HepG2 (cell line): ENCODE measurements around the gene ERBB4. TPM values are rescaled to one million over a fixed set of nuclear protein-coding genes. Genes with fewer than 3 reads are reported as not detected.
A peak's percentile ranks its signal among the peaks of the same experiment; 100 is the strongest.

ENCODE experiments used
- ARHGAP35 ChIP-seq: sonication (generic); formaldehyde crosslinking; IDR thresholded peaks from 2 replicates; pipeline ENCODE4 v1.9.0; 2022; ENCODE audit warnings: mild to moderate bottlenecking, inconsistent platforms, moderate library complexity, missing genetic modification reagents, borderline replicate concordance
- ARNT2 ChIP-seq: sonication (generic); formaldehyde crosslinking; IDR thresholded peaks from 2 replicates; pipeline ENCODE4 v1.8.0; 2022; ENCODE audit warnings: mild to moderate bottlenecking, low read depth, missing genetic modification reagents, moderate library complexity
- ATM ChIP-seq: fragments of 450-650 bp; IDR thresholded peaks from 2 replicates; pipeline ENCODE4 v1.7.1; 2017; ENCODE audit warnings: mild to moderate bottlenecking, borderline replicate concordance
- CENPT ChIP-seq: sonication (generic); formaldehyde crosslinking; IDR thresholded peaks from 2 replicates; pipeline ENCODE4 v1.8.0; 2022; ENCODE audit warnings: low read depth, mild to moderate bottlenecking, moderate library complexity, missing genetic modification reagents
- CTCF ChIP-seq: sonication (generic); formaldehyde crosslinking; IDR thresholded peaks from 2 replicates; pipeline ENCODE4 v1.5.0; 2020; ENCODE audit warnings: mild to moderate bottlenecking, missing genetic modification reagents, moderate library complexity
- HIVEP1 ChIP-seq: sonication (generic); formaldehyde crosslinking; IDR thresholded peaks from 2 replicates; pipeline ENCODE4 v1.4.0; 2020; ENCODE audit warnings: mild to moderate bottlenecking, missing genetic modification reagents
- KDM5A ChIP-seq: fragments of 200-600 bp; sonication (generic); IDR thresholded peaks from 2 replicates; pipeline ENCODE4 v1.7.0; 2018; ENCODE audit warnings: antibody characterized with exemption, mild to moderate bottlenecking, low read length, borderline replicate concordance
- MATR3 ChIP-seq: sonication (generic); formaldehyde crosslinking; IDR thresholded peaks from 2 replicates; pipeline ENCODE4 v1.4.0; 2020; ENCODE audit warnings: missing genetic modification reagents
- MAX ChIP-seq: IDR thresholded peaks from 2 replicates; pipeline ENCODE4 v1.6.1; 2012; ENCODE audit warnings: inconsistent platforms
- MBD4 ChIP-seq: IDR thresholded peaks from 2 replicates; pipeline ENCODE4 v1.6.1; 2012; ENCODE audit warnings: low read length, inconsistent platforms, borderline replicate concordance
- MLX ChIP-seq: IDR thresholded peaks from 2 replicates; pipeline ENCODE4 v1.6.1; 2016
- POLR2G ChIP-seq: fragments of 200-400 bp; formaldehyde crosslinking; IDR thresholded peaks from 2 replicates; pipeline ENCODE4 v1.6.1; 2018; ENCODE audit warnings: mild to moderate bottlenecking, low read depth, low read length, moderate library complexity
- PRDM4 ChIP-seq: sonication (generic); formaldehyde crosslinking; IDR thresholded peaks from 2 replicates; pipeline ENCODE4 v1.9.0; 2021; ENCODE audit warnings: missing genetic modification reagents, borderline replicate concordance
- PTBP1 ChIP-seq: fragments of 200-400 bp; formaldehyde crosslinking; IDR thresholded peaks from 2 replicates; pipeline ENCODE4 v1.6.1; 2018; ENCODE audit warnings: low read length, low read depth; ENCODE audit not compliant: poor library complexity, severe bottlenecking
- SAP130 ChIP-seq: IDR thresholded peaks from 2 replicates; pipeline ENCODE4 v1.6.1; 2016; ENCODE audit warnings: low read depth
- SPEN ChIP-seq: sonication (generic); formaldehyde crosslinking; IDR thresholded peaks from 2 replicates; pipeline ENCODE4 v1.5.1; 2020; ENCODE audit warnings: low read depth, mild to moderate bottlenecking, missing genetic modification reagents
- TARDBP ChIP-seq: sonication (generic); formaldehyde crosslinking; IDR thresholded peaks from 2 replicates; pipeline ENCODE4 v1.8.0; 2022; ENCODE audit warnings: mild to moderate bottlenecking, missing genetic modification reagents
- TFE3 ChIP-seq: IDR thresholded peaks from 2 replicates; pipeline ENCODE4 v1.6.1; 2016
- U2AF1 ChIP-seq: fragments of 200-400 bp; formaldehyde crosslinking; optimal IDR thresholded peaks from 2 replicates; pipeline ENCODE3; 2017; ENCODE audit warnings: mild to moderate bottlenecking, low read depth, low read length
- ZFY ChIP-seq: sonication (generic); formaldehyde crosslinking; IDR thresholded peaks from 2 replicates; pipeline ENCODE4 v1.4.0; 2020; ENCODE audit warnings: missing genetic modification reagents
- ZKSCAN5 ChIP-seq: sonication (generic); formaldehyde crosslinking; IDR thresholded peaks from 2 replicates; pipeline ENCODE4 v1.5.1; 2020; ENCODE audit warnings: mild to moderate bottlenecking, missing genetic modification reagents
- ZNF33B ChIP-seq: sonication (generic); formaldehyde crosslinking; IDR thresholded peaks from 2 replicates; pipeline ENCODE4 v1.5.1; 2020; ENCODE audit warnings: mild to moderate bottlenecking, missing genetic modification reagents
- ZNF496 ChIP-seq: sonication (generic); formaldehyde crosslinking; IDR thresholded peaks from 2 replicates; pipeline ENCODE4 v1.8.1; 2023; ENCODE audit warnings: mild to moderate bottlenecking, moderate library complexity, missing genetic modification reagents; ENCODE audit not compliant: insufficient replicate concordance
- ZNF501 ChIP-seq: sonication (generic); formaldehyde crosslinking; IDR thresholded peaks from 2 replicates; pipeline ENCODE4 v1.5.1; 2020; ENCODE audit warnings: mild to moderate bottlenecking, moderate library complexity, missing genetic modification reagents
- ZNF740 ChIP-seq: sonication (generic); formaldehyde crosslinking; IDR thresholded peaks from 2 replicates; pipeline ENCODE4 v1.4.0; 2020; ENCODE audit warnings: missing genetic modification reagents
- ZNF879 ChIP-seq: sonication (generic); formaldehyde crosslinking; IDR thresholded peaks from 2 replicates; pipeline ENCODE4 v1.8.1; 2023; ENCODE audit warnings: missing genetic modification reagents
- polyA plus RNA-seq, 8 experiments: library from polyadenylated mRNA; depleted of rRNA in 3 of 8; stranded (reverse) in 7 of 8; unstranded in 1 of 8; fragments of >200 nt; fragmentation: Illumina TruSeq in 4 of 8; extraction: Trizol in 4 of 8; gene quantifications; 2 replicates each; pipeline versions ENCODE4 v1.2.1 to v1.2.3, GENCODE V29; 2011 to 2016; ENCODE audit warnings: low read depth in 4 of 8, missing spikeins in 1 of 8, mixed read lengths in 1 of 8; ENCODE audit not compliant: insufficient read depth in 1 of 8
- total RNA-seq, 5 experiments: library from RNA; depleted of rRNA; stranded (reverse); fragments of >200 nt; fragmentation: Illumina TruSeq; extraction: Trizol; gene quantifications; 2 replicates each; pipeline ENCODE4 v1.2.3, GENCODE V29; 2016; ENCODE audit warnings: low read depth in 1 of 5

ERBB4 gene
- total and polyA plus RNA-seq, 2 of the 13 experiments (the other 11 are each of a cell fraction or from before 2014, with no cell fraction given), result not detected

GRCh38 chr2:211611061-211611518, 927.5 kb downstream of the ERBB4 start (continued):
- TF ChIP-seq ZFY (CRISPR knock-in tag) (no peak), ZNF501 (CRISPR knock-in tag) (no peak), PTBP1 (no peak), PRDM4 (no peak), ZNF740 (no peak), ATM (no peak), CTCF (no peak), U2AF1 (no peak), MBD4 (no peak), MATR3 (CRISPR knock-in tag) (no peak), ZNF33B (CRISPR knock-in tag) (no peak), KDM5A (no peak), MAX (peak; percentile 46; the same call in 1 of the 2 replicates), ZNF496 (CRISPR knock-in tag) (no peak), ZNF879 (CRISPR knock-in tag) (no peak), MLX (CRISPR knock-in tag) (no peak), POLR2G (no peak), SAP130 (peak; percentile 60; the same call in 1 of the 2 replicates), TFE3 (no peak), ARNT2 (CRISPR knock-in tag) (no peak), CENPT (CRISPR knock-in tag) (no peak), SPEN (CRISPR knock-in tag) (no peak), HIVEP1 (no peak), ARHGAP35 (CRISPR knock-in tag) (no peak), ZKSCAN5 (no peak), TARDBP (CRISPR knock-in tag) (no peak)
